Measurements from ENCODE around the gene CDC37.

The CDC37 gene

GRCh38 chr19:10352764-10353671, 50.3 kb downstream of the CDC37 start:
- DNase-seq (ENCODE audit: low read depth): peak; percentile 64

- no peak for DNase-seq (ENCODE audit: low read depth)
These were observed 56.8 kb downstream of the CDC37 start for GRCh38 chr19:10346509-10346908.

GRCh38 chr19:10344780-10345179, 58.6 kb downstream of the CDC37 start:
- DNase-seq (ENCODE audit: low read depth): no peak

- DNase-seq (ENCODE audit: low read depth): no peak
These were observed 59.8 kb downstream of the CDC37 start for GRCh38 chr19:10343495-10343894.

Data from fibroblast of the conjunctiva (primary cell).